Measurements from ENCODE around the gene MYO1G.

Gene MYO1G

DNA sequence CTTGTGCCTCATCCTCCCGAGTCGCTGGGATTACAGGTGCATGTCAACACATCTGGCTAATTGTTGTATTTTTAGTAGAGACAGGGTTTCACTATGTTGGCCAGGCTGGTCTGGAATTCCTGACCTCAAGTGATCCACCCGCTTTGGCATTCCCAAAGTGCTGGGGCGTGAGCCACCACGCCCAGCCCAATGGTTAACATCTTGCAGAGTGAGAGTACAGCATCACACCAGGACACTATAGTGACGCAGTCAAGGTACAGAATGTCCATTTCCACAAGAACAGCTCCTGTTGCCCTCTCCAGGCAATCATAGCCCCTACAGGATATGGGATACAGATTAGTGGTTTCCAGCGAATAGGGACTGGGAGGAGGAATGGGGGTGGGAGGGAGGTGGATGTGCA is 34.0 kb downstream of the MYO1G start:
- TF ChIP-seq NFIC (IDR thresholded peaks at IDR 0.05) (no peak), TCF12 (IDR thresholded peaks at IDR 0.05; ENCODE audit: low read depth) (no peak), EGR1 (IDR thresholded peaks at IDR 0.05) (no peak), EP300 (IDR thresholded peaks at IDR 0.05; ENCODE audit: borderline replicate concordance) (no peak), RAD21 (IDR thresholded peaks at IDR 0.05; ENCODE audit: low read depth) (no peak), TAF1 (IDR thresholded peaks at IDR 0.05; ENCODE audit: low read depth) (no peak), TEAD4 (IDR thresholded peaks at IDR 0.05) (no peak), YY1 (IDR thresholded peaks at IDR 0.05; ENCODE audit: low read depth) (no peak), CEBPB (IDR thresholded peaks at IDR 0.05) (no peak), ZBTB7A (IDR thresholded peaks at IDR 0.05; ENCODE audit: low read depth) (no peak), FOXM1 (IDR thresholded peaks at IDR 0.05; ENCODE audit: borderline replicate concordance, low read depth) (no peak), CREB1 (IDR thresholded peaks at IDR 0.05; ENCODE audit: low read depth) (no peak)
- TF ChIP-seq, protein P1, sequence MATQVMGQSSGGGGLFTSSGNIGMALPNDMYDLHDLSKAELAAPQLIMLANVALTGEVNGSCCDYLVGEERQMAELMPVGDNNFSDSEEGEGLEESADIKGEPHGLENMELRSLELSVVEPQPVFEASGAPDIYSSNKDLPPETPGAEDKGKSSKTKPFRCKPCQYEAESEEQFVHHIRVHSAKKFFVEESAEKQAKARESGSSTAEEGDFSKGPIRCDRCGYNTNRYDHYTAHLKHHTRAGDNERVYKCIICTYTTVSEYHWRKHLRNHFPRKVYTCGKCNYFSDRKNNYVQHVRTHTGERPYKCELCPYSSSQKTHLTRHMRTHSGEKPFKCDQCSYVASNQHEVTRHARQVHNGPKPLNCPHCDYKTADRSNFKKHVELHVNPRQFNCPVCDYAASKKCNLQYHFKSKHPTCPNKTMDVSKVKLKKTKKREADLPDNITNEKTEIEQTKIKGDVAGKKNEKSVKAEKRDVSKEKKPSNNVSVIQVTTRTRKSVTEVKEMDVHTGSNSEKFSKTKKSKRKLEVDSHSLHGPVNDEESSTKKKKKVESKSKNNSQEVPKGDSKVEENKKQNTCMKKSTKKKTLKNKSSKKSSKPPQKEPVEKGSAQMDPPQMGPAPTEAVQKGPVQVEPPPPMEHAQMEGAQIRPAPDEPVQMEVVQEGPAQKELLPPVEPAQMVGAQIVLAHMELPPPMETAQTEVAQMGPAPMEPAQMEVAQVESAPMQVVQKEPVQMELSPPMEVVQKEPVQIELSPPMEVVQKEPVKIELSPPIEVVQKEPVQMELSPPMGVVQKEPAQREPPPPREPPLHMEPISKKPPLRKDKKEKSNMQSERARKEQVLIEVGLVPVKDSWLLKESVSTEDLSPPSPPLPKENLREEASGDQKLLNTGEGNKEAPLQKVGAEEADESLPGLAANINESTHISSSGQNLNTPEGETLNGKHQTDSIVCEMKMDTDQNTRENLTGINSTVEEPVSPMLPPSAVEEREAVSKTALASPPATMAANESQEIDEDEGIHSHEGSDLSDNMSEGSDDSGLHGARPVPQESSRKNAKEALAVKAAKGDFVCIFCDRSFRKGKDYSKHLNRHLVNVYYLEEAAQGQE (IDR thresholded peaks at IDR 0.05; ENCODE audit: low read depth) = no peak
- TF ChIP-seq, protein P2, sequence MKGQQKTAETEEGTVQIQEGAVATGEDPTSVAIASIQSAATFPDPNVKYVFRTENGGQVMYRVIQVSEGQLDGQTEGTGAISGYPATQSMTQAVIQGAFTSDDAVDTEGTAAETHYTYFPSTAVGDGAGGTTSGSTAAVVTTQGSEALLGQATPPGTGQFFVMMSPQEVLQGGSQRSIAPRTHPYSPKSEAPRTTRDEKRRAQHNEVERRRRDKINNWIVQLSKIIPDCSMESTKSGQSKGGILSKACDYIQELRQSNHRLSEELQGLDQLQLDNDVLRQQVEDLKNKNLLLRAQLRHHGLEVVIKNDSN (IDR thresholded peaks at IDR 0.05) = no peak
- TF ChIP-seq, protein P3, sequence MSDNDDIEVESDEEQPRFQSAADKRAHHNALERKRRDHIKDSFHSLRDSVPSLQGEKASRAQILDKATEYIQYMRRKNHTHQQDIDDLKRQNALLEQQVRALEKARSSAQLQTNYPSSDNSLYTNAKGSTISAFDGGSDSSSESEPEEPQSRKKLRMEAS (IDR thresholded peaks at IDR 0.05) = no peak

DNA sequence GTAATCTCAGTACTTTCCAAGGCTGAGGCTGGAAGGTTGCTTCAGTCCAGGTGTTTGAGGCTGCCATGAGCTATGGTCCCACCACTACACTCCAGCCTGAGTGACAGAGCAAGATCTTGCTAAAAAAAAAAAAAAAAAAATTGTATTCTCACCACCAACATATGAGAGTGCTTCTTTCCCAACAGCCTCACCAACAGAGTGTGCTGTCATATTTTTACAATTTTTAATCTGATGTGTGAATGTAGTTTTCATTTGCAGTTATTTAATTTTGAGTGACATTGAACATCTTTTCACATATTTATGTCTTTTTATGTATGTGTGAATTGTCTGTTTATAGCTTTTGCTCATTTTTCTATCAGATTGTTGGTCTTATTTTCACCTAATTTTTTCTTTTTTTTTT is 35.2 kb downstream of the MYO1G start:
- no peak for TF ChIP-seq NFIC (IDR thresholded peaks at IDR 0.05)
- no peak for TF ChIP-seq FOXM1 (IDR thresholded peaks at IDR 0.05; ENCODE audit: borderline replicate concordance, low read depth)
- TF ChIP-seq ZBTB7A (IDR thresholded peaks at IDR 0.05; ENCODE audit: low read depth) = no peak
- no peak for TF ChIP-seq TEAD4 (IDR thresholded peaks at IDR 0.05)
- TF ChIP-seq, protein P1 (IDR thresholded peaks at IDR 0.05; ENCODE audit: low read depth) = no peak
- TF ChIP-seq, protein P2 (IDR thresholded peaks at IDR 0.05) = no peak
- TF ChIP-seq, protein P3 (IDR thresholded peaks at IDR 0.05) = no peak
- TF ChIP-seq TCF12 (IDR thresholded peaks at IDR 0.05; ENCODE audit: low read depth) = no peak
- TF ChIP-seq RAD21 (IDR thresholded peaks at IDR 0.05; ENCODE audit: low read depth) = no peak
- no peak for TF ChIP-seq EP300 (IDR thresholded peaks at IDR 0.05; ENCODE audit: borderline replicate concordance)
- TF ChIP-seq YY1 (IDR thresholded peaks at IDR 0.05; ENCODE audit: low read depth) = no peak
- no peak for TF ChIP-seq CEBPB (IDR thresholded peaks at IDR 0.05)
- no peak for TF ChIP-seq CREB1 (IDR thresholded peaks at IDR 0.05; ENCODE audit: low read depth)

DNA sequence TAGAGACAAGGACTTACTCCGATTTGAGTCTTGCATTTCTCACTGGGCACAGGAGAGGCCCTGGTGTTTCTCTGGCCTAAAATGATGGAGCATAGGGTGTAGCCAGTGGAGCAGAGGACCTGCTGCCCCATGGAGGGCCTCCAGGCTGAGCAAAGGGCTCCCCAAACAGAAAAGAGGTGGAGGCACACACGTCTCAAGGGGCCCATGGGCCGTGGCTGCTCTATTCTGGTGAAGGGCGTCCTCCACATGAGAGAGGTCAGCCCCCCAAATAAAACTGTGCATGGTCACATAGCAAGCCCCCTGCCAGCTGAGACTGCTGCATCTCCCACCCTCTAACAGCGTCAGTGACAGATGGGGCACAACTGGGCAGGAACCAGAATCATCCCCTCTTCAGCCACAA is 41.4 kb downstream of the MYO1G start:
- TF ChIP-seq TCF12 (IDR thresholded peaks at IDR 0.05; ENCODE audit: low read depth) = no peak
- TF ChIP-seq NFIC (IDR thresholded peaks at IDR 0.05) = no peak
- TF ChIP-seq EGR1 (IDR thresholded peaks at IDR 0.05) = no peak
- no peak for TF ChIP-seq ZBTB7A (IDR thresholded peaks at IDR 0.05; ENCODE audit: low read depth)

DNA sequence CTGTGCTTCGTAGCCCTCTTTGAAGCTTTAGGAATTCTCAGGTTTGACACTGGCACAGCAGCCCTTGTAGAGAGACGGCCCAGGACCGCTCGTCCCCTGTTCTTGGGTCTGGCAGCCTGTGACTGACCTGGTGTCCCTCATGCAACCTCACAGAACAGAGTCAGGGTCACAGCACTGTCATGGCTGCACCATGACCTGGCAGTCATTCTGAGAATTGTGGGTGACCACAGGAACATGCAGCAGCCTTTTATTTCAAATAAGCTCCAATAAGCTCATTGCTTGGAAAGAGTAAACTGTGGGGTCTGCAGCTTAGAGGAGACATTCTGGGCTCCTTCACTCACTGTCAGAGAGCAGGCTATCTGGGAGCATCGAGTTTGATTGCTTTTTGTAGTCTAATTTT is 42.5 kb downstream of the MYO1G start:
- TF ChIP-seq RAD21 (IDR thresholded peaks at IDR 0.05; ENCODE audit: low read depth) (no peak), FOXM1 (IDR thresholded peaks at IDR 0.05; ENCODE audit: borderline replicate concordance, low read depth) (no peak), EP300 (IDR thresholded peaks at IDR 0.05; ENCODE audit: borderline replicate concordance) (no peak), EGR1 (IDR thresholded peaks at IDR 0.05) (no peak), TCF12 (IDR thresholded peaks at IDR 0.05; ENCODE audit: low read depth) (no peak), NFIC (IDR thresholded peaks at IDR 0.05) (no peak), YY1 (IDR thresholded peaks at IDR 0.05; ENCODE audit: low read depth) (no peak), CEBPB (IDR thresholded peaks at IDR 0.05) (no peak), CREB1 (IDR thresholded peaks at IDR 0.05; ENCODE audit: low read depth) (no peak), TEAD4 (IDR thresholded peaks at IDR 0.05) (no peak), ZBTB7A (IDR thresholded peaks at IDR 0.05; ENCODE audit: low read depth) (no peak), TAF1 (IDR thresholded peaks at IDR 0.05; ENCODE audit: low read depth) (no peak)
- TF ChIP-seq, protein P3 (IDR thresholded peaks at IDR 0.05) = no peak
- TF ChIP-seq, protein P2 (IDR thresholded peaks at IDR 0.05) = no peak
- TF ChIP-seq, protein P1 (IDR thresholded peaks at IDR 0.05; ENCODE audit: low read depth) = no peak
